H1 (cell line): ENCODE data around the gene DPEP3. TPM values are rescaled to one million over a fixed set of nuclear protein-coding genes. Genes with fewer than 3 reads are reported as not detected.

Source experiments
- CTCF ChIA-PET: fragments of 300-600 bp; sonication (Branson Sonifier 250); formaldehyde crosslinking; loops from one replicate; lab custom pipeline; 2021; ENCODE audit not compliant: partially characterized antibody; lab: Charles Lee
- POLR2A ChIA-PET: fragments of 300-600 bp; sonication (Branson Sonifier 250); formaldehyde crosslinking; loops from one replicate; lab custom pipeline; 2021; ENCODE audit warnings: inconsistent platforms; ENCODE audit not compliant: partially characterized antibody; lab: Charles Lee
- DNase-seq, 2 experiments: peaks; one replicate each; pipeline versions ENCODE4 v3.0.0 to v3.0.0-alpha.2; 2010 to 2022; ENCODE audit warnings: low spot score in 2 of 2, low read depth in 1 of 2, mixed read lengths in 1 of 2
- FAIRE-seq: peaks from 2 replicates; lab custom pipeline; 2011; peaks lifted over from hg19 to GRCh38; lab: Jason Lieb, UNC
- H2AFZ ChIP-seq: 2 replicates; pipeline ENCODE4 v1.8.1; 2012; ENCODE audit warnings: low read length, inconsistent platforms
- H2AK5ac ChIP-seq: 2 replicates; pipeline ENCODE4 v1.6.1; 2013; ENCODE audit warnings: low read depth, low read length
- H2BK120ac ChIP-seq: replicated peaks from 2 replicates; pipeline ENCODE3; 2013; ENCODE audit warnings: low read depth, low read length, inconsistent platforms
- H2BK12ac ChIP-seq: 2 replicates; pipeline ENCODE4 v1.6.1; 2013; ENCODE audit warnings: low read depth, low read length
- H2BK15ac ChIP-seq: 2 replicates; pipeline ENCODE4 v1.6.1; 2013; ENCODE audit warnings: low read length
- H2BK20ac ChIP-seq: 2 replicates; pipeline ENCODE4 v1.6.1; 2013; ENCODE audit warnings: low read length
- H2BK5ac ChIP-seq: 2 replicates; pipeline ENCODE4 v1.6.1; 2013; ENCODE audit warnings: low read depth, low read length
- H3K14ac ChIP-seq: 2 replicates; pipeline ENCODE4 v1.6.1; 2013; ENCODE audit warnings: inconsistent platforms; ENCODE audit not compliant: insufficient read length
- H3K18ac ChIP-seq: 2 replicates; pipeline ENCODE4 v1.6.1; 2013; ENCODE audit warnings: low read length; ENCODE audit errors: extremely low read depth
- H3K23ac ChIP-seq: 2 replicates; pipeline ENCODE4 v1.6.1; 2013; ENCODE audit warnings: inconsistent platforms; ENCODE audit not compliant: insufficient read length
- H3K23me2 ChIP-seq: 2 replicates; pipeline ENCODE4 v1.6.1; 2013; ENCODE audit warnings: low read depth, low read length
- H3K27ac ChIP-seq: 2 replicates; pipeline ENCODE4 v1.6.1; 2011; ENCODE audit warnings: low read depth, low read length, inconsistent platforms
- H3K27me3 ChIP-seq, 4 experiments: replicated peaks in 1 of 4; 1 replicate in 1 of 4; 2 replicates in 3 of 4; pipeline versions ENCODE4 v1.6.1 to v1.8.1; 2011 to 2013; ENCODE audit warnings: low read length in 3 of 4, mild to moderate bottlenecking in 3 of 4, inconsistent platforms in 2 of 4, mixed read lengths in 2 of 4, moderate library complexity in 1 of 4; ENCODE audit not compliant: control insufficient read depth in 3 of 4, insufficient read depth in 3 of 4; ENCODE audit errors: extremely low read depth in 1 of 4
- H3K36me3 ChIP-seq, 4 experiments: 2 replicates each; pipeline versions ENCODE4 v1.6.1 to v1.8.1; 2011 to 2013; ENCODE audit warnings: mild to moderate bottlenecking in 4 of 4, low read length in 3 of 4, moderate library complexity in 2 of 4, control low read depth in 1 of 4, inconsistent platforms in 1 of 4; ENCODE audit not compliant: insufficient read depth in 4 of 4, control insufficient read depth in 2 of 4
- H3K4ac ChIP-seq: replicated peaks from 2 replicates; pipeline ENCODE3; 2013; ENCODE audit warnings: low read length, low read depth, mixed read lengths, inconsistent platforms; ENCODE audit not compliant: insufficient read length
- H3K4me1 ChIP-seq, 4 experiments: replicated peaks in 1 of 4; 1 replicate in 1 of 4; 2 replicates in 3 of 4; pipeline versions ENCODE4 v1.6.1 to v1.8.1; 2011 to 2013; ENCODE audit warnings: low read length in 3 of 4, inconsistent platforms in 2 of 4, mixed read lengths in 1 of 4; ENCODE audit not compliant: insufficient read depth in 4 of 4, control insufficient read depth in 3 of 4
- H3K4me2 ChIP-seq, 2 experiments: 2 replicates each; pipeline versions ENCODE4 v1.6.1 to v1.8.1; 2011 to 2013; ENCODE audit warnings: low read depth in 2 of 2, low read length in 2 of 2, control low read depth in 1 of 2, inconsistent platforms in 1 of 2, mild to moderate bottlenecking in 1 of 2; ENCODE audit not compliant: insufficient read depth in 1 of 2
- H3K4me3 ChIP-seq, 4 experiments: fragments of 200-600, 300-600 bp in 1 of 4; sonication (generic), shearing (Covaris generic), sonication (Bioruptor Twin) in 1 of 4; 2 replicates each; pipeline versions ENCODE4 v1.5.1 to v1.8.1; 2011 to 2016; ENCODE audit warnings: low read length in 4 of 4, low read depth in 3 of 4, control low read depth in 2 of 4, inconsistent platforms in 2 of 4, mild to moderate bottlenecking in 2 of 4, mixed read lengths in 1 of 4, moderate library complexity in 1 of 4; ENCODE audit not compliant: insufficient read depth in 2 of 4; ENCODE audit errors: extremely low read depth in 1 of 4
- H3K56ac ChIP-seq: replicated peaks from 2 replicates; pipeline ENCODE3; 2013; ENCODE audit warnings: low read depth, mild to moderate bottlenecking, mixed read lengths, low read length, inconsistent platforms; ENCODE audit not compliant: insufficient read length
- H3K79me1 ChIP-seq: 2 replicates; pipeline ENCODE4 v1.6.1; 2013; ENCODE audit warnings: low read depth, low read length, control low read depth
- H3K79me2 ChIP-seq, 2 experiments: 2 replicates each; pipeline versions ENCODE4 v1.6.1 to v1.8.1; 2012 to 2013; ENCODE audit warnings: low read length in 2 of 2, mild to moderate bottlenecking in 2 of 2, inconsistent platforms in 1 of 2; ENCODE audit not compliant: insufficient read depth in 2 of 2, control insufficient read depth in 1 of 2
- H3K9ac ChIP-seq, 4 experiments: replicated peaks in 1 of 4; 1 replicate in 1 of 4; 2 replicates in 3 of 4; pipeline versions ENCODE4 v1.6.1 to v1.8.1; 2011 to 2013; ENCODE audit warnings: low read depth in 3 of 4, low read length in 3 of 4, control low read depth in 2 of 4, mild to moderate bottlenecking in 2 of 4, moderate library complexity in 2 of 4, inconsistent platforms in 1 of 4; ENCODE audit errors: extremely low read depth in 1 of 4
- H3K9me3 ChIP-seq, 2 experiments: 2 replicates each; pipeline versions ENCODE4 v1.6.1 to v1.8.1; 2012 to 2013; ENCODE audit warnings: mild to moderate bottlenecking in 2 of 2, moderate library complexity in 2 of 2, control low read depth in 1 of 2, inconsistent platforms in 1 of 2, low read depth in 1 of 2, low read length in 1 of 2, mixed read lengths in 1 of 2; ENCODE audit not compliant: insufficient read depth in 2 of 2
- H4K20me1 ChIP-seq, 2 experiments: replicated peaks in 1 of 2; 2 replicates each; pipeline versions ENCODE3 to v1.8.1; 2011 to 2013; ENCODE audit warnings: inconsistent platforms in 2 of 2, low read length in 2 of 2, mild to moderate bottlenecking in 1 of 2; ENCODE audit not compliant: insufficient read depth in 2 of 2, control insufficient read depth in 1 of 2
- H4K5ac ChIP-seq: 2 replicates; pipeline ENCODE4 v1.6.1; 2013; ENCODE audit warnings: low read length, low read depth, mixed read lengths, inconsistent platforms; ENCODE audit not compliant: insufficient read length
- H4K8ac ChIP-seq: 2 replicates; pipeline ENCODE4 v1.8.0; 2013; ENCODE audit warnings: mild to moderate bottlenecking, moderate library complexity, low read length, inconsistent platforms; ENCODE audit not compliant: insufficient read depth; ENCODE audit errors: extremely low read depth
- H4K91ac ChIP-seq: replicated peaks from 2 replicates; pipeline ENCODE3; 2013; ENCODE audit warnings: low read length, mixed read lengths, inconsistent platforms; ENCODE audit not compliant: insufficient read length
- KDM5A ChIP-seq: fragments of 200-600 bp; IDR thresholded peaks from 2 replicates; pipeline ENCODE4 v1.7.1; 2012; ENCODE audit warnings: mild to moderate bottlenecking, low read length, inconsistent platforms, mixed read lengths
- SP1 ChIP-seq: IDR thresholded peaks from 2 replicates; pipeline ENCODE4 v1.6.1; 2011; ENCODE audit warnings: low read depth, low read length
- SUZ12 ChIP-seq: fragments of 200-600 bp; sonication (generic); IDR thresholded peaks from 2 replicates; pipeline ENCODE4 v1.6.1; 2012; ENCODE audit warnings: mild to moderate bottlenecking, inconsistent platforms, low read length, moderate library complexity, mixed read lengths
- TAF1 ChIP-seq: IDR thresholded peaks from 2 replicates; pipeline ENCODE4 v1.6.1; 2011; ENCODE audit warnings: mild to moderate bottlenecking, low read depth, low read length
- WGBS, 2 experiments: shearing (Covaris generic) in 1 of 2; methylation state at CpG; one replicate each; pipeline versions ENCODE4 v1.1.6 to v1.1.7; 2013 to 2015; ENCODE audit warnings: low lambda C conversion rate in 2 of 2, mixed read lengths in 2 of 2, inconsistent platforms in 1 of 2, low coverage in 1 of 2, missing lambda C conversion rate in 1 of 2; ENCODE audit not compliant: insufficient replicate concordance in 2 of 2, insufficient coverage in 1 of 2, insufficient read length in 1 of 2; ENCODE audit errors: extremely low coverage in 1 of 2, missing lambda C conversion rate in 1 of 2; 5-methylcytosine and 5-hydroxymethylcytosine counted together
- polyA plus RNA-seq, 7 experiments: library from polyadenylated mRNA; depleted of rRNA in 3 of 7; stranded (reverse) in 5 of 7; unstranded in 2 of 7; fragments of >200 nt in 5 of 7; fragments of 200-250 nt in 2 of 7; gene quantifications; 1 replicate in 5 of 7; 2 replicates in 1 of 7; 4 replicates in 1 of 7; pipeline versions ENCODE4 v1.2.1 to v1.2.3, GENCODE V29; 2011 to 2013; ENCODE audit warnings: missing spikeins in 2 of 7, mixed read lengths in 2 of 7
- total RNA-seq: library from RNA; stranded (reverse); fragmentation: NEBNext Ultra II Directional; extraction: Animal tissue kit (Norgen Biotek cat#: 25700); gene quantifications from 2 replicates; pipeline ENCODE4 v1.2.1, GENCODE V29; 2021
- TF ChIP-seq, protein P1 (sequence below): IDR thresholded peaks from 2 replicates; pipeline ENCODE4 v1.6.1; 2012; ENCODE audit warnings: inconsistent platforms
- TF ChIP-seq, protein P2 (sequence below): IDR thresholded peaks from 2 replicates; pipeline ENCODE4 v1.6.1; 2012; ENCODE audit warnings: low read length, inconsistent platforms

DPEP3 gene
- total and polyA plus RNA-seq, 2 of the 8 experiments (the other 6 are each of a cell fraction or from before 2014, with no cell fraction given): 6.5 to 9.9 TPM

DNA sequence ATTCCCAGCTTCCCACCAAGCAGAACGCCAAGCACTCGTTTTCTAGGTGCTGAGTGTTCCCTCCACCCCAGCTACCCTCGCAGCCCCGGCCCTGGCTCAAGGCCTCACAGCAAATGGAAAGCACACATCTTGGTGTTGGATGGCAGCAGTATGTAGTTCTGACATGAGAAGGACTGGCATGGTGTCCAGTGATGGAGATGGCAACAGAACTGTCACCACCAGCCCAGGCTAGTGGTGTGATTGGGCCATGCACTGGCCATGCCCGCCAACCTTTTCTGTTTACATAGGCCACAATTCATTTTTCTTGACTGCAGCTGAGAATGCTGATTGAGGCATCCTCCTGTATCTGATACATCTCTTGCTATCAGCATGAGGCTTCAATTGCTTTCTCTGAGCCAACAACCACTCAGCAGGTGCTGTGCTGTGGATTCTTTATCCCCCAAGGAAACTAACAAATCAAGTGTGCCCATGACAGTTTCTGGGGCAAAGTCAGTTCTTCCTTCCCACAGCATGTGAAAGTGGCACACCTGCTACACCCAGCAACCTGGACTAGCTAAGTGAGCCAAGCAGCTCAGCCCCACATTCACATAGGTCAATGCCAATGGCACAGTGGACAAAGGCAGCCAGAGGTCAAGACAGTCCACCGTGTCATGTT, 15.7 kb downstream of the DPEP3 start:
- H3K23me2 ChIP-seq: peaks cover 7% of the 10 kb centered on the region; the same call in 1 of the 2 replicates
- H3K27me3 ChIP-seq: no peaks in the 10 kb centered on the region
- peak overlapping the region; percentile 96; the same call in 1 of the 2 replicates for H2BK15ac ChIP-seq
- ChIA-PET CTCF (interaction anchor here (0.7 to 10.9 kb wide), 13 partner anchors 14 to 301 kb away, joined by 3 to 90 read pairs (median 4); partner anchors contain the start of genes DPEP3, LCAT and SLC7A6), POLR2A (interaction anchor here (0.6 to 3.9 kb wide), 12 partner anchors 8 to 417 kb away, joined by 3 to 26 read pairs (median 3); partner anchors contain the start of genes DDX28, DUS2, EDC4 and PSMB10)
- H2BK20ac ChIP-seq: no peak overlapping the region
- no peak overlapping the region for H3K4ac ChIP-seq
- no peaks in the 10 kb centered on the region for H3K9me3 ChIP-seq
- no peak overlapping the region for H3K14ac ChIP-seq
- H3K27ac ChIP-seq: no peak overlapping the region
- H2AFZ ChIP-seq: no peak overlapping the region
- H3K23ac ChIP-seq: no peak overlapping the region
- H4K5ac ChIP-seq: no peak overlapping the region
- H3K4me3 ChIP-seq: no peak overlapping the region
- H3K18ac ChIP-seq: no peak overlapping the region
- peaks cover 0 to 4% of the 10 kb centered on the region in 2 experiments; a peak in 2 of 4 replicates for H3K79me2 ChIP-seq
- peak overlapping the region; percentile 27; the same call in 1 of the 2 replicates for H2BK12ac ChIP-seq
- H3K36me3 ChIP-seq: peaks cover 4 to 19% (median 16%) of the 10 kb centered on the region in 4 experiments; a peak in 5 of 8 replicates
- peaks cover 0 to 25% of the 10 kb centered on the region in 2 experiments for H4K20me1 ChIP-seq
- no peak overlapping the region for H3K56ac ChIP-seq
- DNase-seq (no peak), FAIRE-seq (no peak)
- 0 out of 2 replicates have a peak overlapping the region, but pooled peaks have one; percentile 54 for H4K8ac ChIP-seq
- H4K91ac ChIP-seq: no peak overlapping the region
- peak overlapping the region; percentile 35; the same call in 1 of the 2 replicates for H2BK5ac ChIP-seq
- WGBS, 2 experiments: 94% methylated on average over 6 of the region's 6 CpGs; no CpG with 5 or more reads in 1 of the 2 experiments
- H2BK120ac ChIP-seq: no peak overlapping the region
- H3K9ac ChIP-seq: no peak overlapping the region; a peak in 1 of 7 replicates
- 0 out of 2 replicates have a peak overlapping the region, but pooled peaks have one; percentile 43 for H2AK5ac ChIP-seq
- H3K79me1 ChIP-seq: peaks cover 20% of the 10 kb centered on the region; the same call in 1 of the 2 replicates
- H3K4me1 ChIP-seq: peaks cover 6 to 25% (median 19%) of the 10 kb centered on the region in 4 experiments
- no peak overlapping the region; a peak in 2 of 4 replicates for H3K4me2 ChIP-seq
- TF ChIP-seq TAF1 (no peak), SP1 (no peak), SUZ12 (no peak), KDM5A (no peak)
- TF ChIP-seq, protein P1, sequence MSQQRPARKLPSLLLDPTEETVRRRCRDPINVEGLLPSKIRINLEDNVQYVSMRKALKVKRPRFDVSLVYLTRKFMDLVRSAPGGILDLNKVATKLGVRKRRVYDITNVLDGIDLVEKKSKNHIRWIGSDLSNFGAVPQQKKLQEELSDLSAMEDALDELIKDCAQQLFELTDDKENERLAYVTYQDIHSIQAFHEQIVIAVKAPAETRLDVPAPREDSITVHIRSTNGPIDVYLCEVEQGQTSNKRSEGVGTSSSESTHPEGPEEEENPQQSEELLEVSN: no peak
- TF ChIP-seq, protein P2, sequence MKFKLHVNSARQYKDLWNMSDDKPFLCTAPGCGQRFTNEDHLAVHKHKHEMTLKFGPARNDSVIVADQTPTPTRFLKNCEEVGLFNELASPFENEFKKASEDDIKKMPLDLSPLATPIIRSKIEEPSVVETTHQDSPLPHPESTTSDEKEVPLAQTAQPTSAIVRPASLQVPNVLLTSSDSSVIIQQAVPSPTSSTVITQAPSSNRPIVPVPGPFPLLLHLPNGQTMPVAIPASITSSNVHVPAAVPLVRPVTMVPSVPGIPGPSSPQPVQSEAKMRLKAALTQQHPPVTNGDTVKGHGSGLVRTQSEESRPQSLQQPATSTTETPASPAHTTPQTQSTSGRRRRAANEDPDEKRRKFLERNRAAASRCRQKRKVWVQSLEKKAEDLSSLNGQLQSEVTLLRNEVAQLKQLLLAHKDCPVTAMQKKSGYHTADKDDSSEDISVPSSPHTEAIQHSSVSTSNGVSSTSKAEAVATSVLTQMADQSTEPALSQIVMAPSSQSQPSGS: no peak
